Placental pericyte (primary cell): ENCODE data around the gene PM20D1. TPM values are rescaled to one million over a fixed set of nuclear protein-coding genes. Genes with fewer than 3 reads are reported as not detected.

Experiments used
- total RNA-seq: library from RNA; depleted of rRNA; stranded (reverse); fragments of >200 nt; gene quantifications from 2 replicates; pipeline ENCODE4 v1.2.3, GENCODE V29; 2012

The PM20D1 gene
- not detected in 2 replicates for total RNA-seq

GRCh38 chr1:205849619-205850355 is at the start of gene PM20D1:
TSS of gene PM20D1 (minus strand) at chr1:205850132. CDS start at chr1:205850072, 60 bp downstream.

GRCh38 chr1:205812878-205813754 is 36.8 kb downstream of the PM20D1 start, which contains the start of gene SLC41A1:
TSS of gene SLC41A1 (minus strand) at chr1:205813198. CDS start at chr1:205810441, 2,757 bp downstream.

Other genes starting within 250 kb of the PM20D1 start
- gene ELK4, start 218.1 kb downstream of the PM20D1 start, total RNA-seq: 16.6 and 26.9 TPM in 2 replicates
- gene SLC45A3, start 169.6 kb downstream of the PM20D1 start, total RNA-seq: 5.7 and 11.9 TPM in 2 replicates
- 84.7 and 185 TPM in 2 replicates for gene NUCKS1, start 100.0 kb downstream of the PM20D1 start, total RNA-seq
- gene RAB29, start 74.7 kb downstream of the PM20D1 start, total RNA-seq: 15.3 and 18.4 TPM in 2 replicates
- gene SLC41A1, start 36.9 kb downstream of the PM20D1 start, total RNA-seq: 17.0 and 21.2 TPM in 2 replicates
- gene SLC26A9, start 93.3 kb upstream of the PM20D1 start, total RNA-seq: not detected in 2 replicates
- 0.66 and 2.4 TPM in 2 replicates for gene RAB7B, start 153.3 kb upstream of the PM20D1 start, total RNA-seq
- not detected in 2 replicates for gene CTSE, start 173.8 kb upstream of the PM20D1 start, total RNA-seq
- not detected in 2 replicates for gene RHEX, start 203.0 kb upstream of the PM20D1 start, total RNA-seq